ENCODE measurements around the gene PIEZO2. TPM values are rescaled to one million over a fixed set of nuclear protein-coding genes. Genes with fewer than 3 reads are reported as not detected.

PIEZO2 gene
- polyA plus RNA-seq, 1 experiment: 4.6 TPM

DNA sequence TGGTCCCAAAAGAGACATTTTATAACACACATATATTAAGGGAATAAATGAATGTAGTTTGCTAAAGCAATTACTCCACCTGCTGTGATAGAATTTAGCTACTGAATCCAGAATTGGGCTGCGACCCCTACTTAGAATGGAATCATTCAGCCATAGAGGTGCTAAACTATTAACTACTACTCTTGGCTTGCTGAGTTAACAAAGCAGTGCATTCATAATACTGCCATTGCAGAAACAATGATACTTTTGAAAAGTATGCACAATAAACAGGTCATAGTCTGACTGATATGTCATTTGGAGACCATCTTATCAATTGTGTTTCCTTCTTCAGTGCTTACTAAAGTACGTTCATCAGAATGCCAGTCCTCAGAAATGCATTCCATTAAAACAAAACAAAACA is 273.6 kb downstream of the PIEZO2 start:
- no peak overlapping the region for H3K4me3 ChIP-seq (ENCODE audit: low read depth, low read length)
- TF ChIP-seq, protein P1, sequence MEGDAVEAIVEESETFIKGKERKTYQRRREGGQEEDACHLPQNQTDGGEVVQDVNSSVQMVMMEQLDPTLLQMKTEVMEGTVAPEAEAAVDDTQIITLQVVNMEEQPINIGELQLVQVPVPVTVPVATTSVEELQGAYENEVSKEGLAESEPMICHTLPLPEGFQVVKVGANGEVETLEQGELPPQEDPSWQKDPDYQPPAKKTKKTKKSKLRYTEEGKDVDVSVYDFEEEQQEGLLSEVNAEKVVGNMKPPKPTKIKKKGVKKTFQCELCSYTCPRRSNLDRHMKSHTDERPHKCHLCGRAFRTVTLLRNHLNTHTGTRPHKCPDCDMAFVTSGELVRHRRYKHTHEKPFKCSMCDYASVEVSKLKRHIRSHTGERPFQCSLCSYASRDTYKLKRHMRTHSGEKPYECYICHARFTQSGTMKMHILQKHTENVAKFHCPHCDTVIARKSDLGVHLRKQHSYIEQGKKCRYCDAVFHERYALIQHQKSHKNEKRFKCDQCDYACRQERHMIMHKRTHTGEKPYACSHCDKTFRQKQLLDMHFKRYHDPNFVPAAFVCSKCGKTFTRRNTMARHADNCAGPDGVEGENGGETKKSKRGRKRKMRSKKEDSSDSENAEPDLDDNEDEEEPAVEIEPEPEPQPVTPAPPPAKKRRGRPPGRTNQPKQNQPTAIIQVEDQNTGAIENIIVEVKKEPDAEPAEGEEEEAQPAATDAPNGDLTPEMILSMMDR (IDR thresholded peaks at IDR 0.05; ENCODE audit: insufficient read depth, low read depth, low read length): no peak
- no peak for DNase-seq (ENCODE audit: low read depth)
- peaks cover 3% of the 10 kb centered on the region; the same call in 1 of the 2 replicates for H3K27me3 ChIP-seq (ENCODE audit: control insufficient read depth, insufficient read depth, low read length)
- ChIA-PET POLR2A (no interaction called here), CTCF (interaction anchor here (1.7 kb wide), 1 partner anchor 270 kb away, joined by 4 read pairs; no protein-coding TSS in a partner anchor)
- no peaks in the 10 kb centered on the region for H3K36me3 ChIP-seq (ENCODE audit: control insufficient read depth, insufficient read depth, low read length)

DNA sequence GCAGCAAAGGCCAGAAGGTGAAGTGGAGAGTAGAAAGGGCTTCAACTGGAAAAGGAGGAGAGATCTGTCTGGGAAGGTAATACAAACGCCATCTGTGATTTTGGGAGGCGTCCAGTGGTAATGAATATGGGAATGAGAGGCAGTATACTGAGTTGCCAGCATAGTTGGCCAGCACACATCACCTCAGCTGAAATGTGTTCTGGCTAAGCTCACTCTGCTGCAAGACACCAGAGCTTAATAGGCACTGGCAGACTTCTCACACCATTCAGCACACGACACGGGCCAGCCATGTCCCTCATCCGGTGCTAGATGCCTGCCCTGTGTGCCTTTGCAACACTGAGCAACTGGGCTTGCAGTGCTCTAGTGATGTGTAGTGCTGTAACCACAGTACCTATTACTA is 277.1 kb downstream of the PIEZO2 start:
- CTCF ChIA-PET: no interaction called here
- no peak for DNase-seq (ENCODE audit: low read depth)
- POLR2A ChIA-PET: no interaction called here

DNA sequence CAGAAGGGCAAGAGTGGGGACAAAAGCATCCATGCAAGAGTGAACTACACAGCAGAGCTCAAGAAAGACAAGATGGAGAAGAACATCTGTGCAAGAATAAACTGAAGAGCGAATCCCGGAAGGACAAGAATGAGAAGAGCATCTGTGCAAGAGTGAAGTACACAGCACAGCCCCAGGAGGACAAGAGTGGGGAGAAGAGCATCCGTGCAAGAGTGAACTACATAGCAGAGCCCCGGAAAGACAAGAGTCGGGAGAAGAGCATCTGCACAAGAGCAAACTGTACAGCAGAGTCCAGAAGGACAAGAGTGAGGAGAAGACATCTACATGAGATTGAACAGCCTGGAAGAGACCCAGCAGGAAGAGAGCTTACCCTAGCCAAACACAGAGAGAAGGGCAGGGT is 284.6 kb downstream of the PIEZO2 start:
- H3K36me3 ChIP-seq (ENCODE audit: control insufficient read depth, insufficient read depth, low read length): no peaks in the 10 kb centered on the region
- TF ChIP-seq, protein P1 (IDR thresholded peaks at IDR 0.05; ENCODE audit: insufficient read depth, low read depth, low read length): no peak
- ChIA-PET CTCF (interaction anchor here (1.2 kb wide), 1 partner anchor 9 kb away, joined by 3 read pairs; no protein-coding TSS in a partner anchor), POLR2A (no interaction called here)
- no peak overlapping the region for H3K4me3 ChIP-seq (ENCODE audit: low read depth, low read length)
- 0 out of 2 replicates have a peak, but pooled peaks cover 3% of the 10 kb centered on the region for H3K27me3 ChIP-seq (ENCODE audit: control insufficient read depth, insufficient read depth, low read length)
- DNase-seq (ENCODE audit: low read depth): no peak

More for the DNA sequence above, 277.1 kb downstream of the PIEZO2 start:
- Histone ChIP-seq H3K36me3 (ENCODE audit: control insufficient read depth, insufficient read depth, low read length) (no peaks in the 10 kb centered on the region), H3K4me3 (ENCODE audit: low read depth, low read length) (no peak overlapping the region), H3K27me3 (ENCODE audit: control insufficient read depth, insufficient read depth, low read length) (peaks cover 3% of the 10 kb centered on the region; the same call in 1 of the 2 replicates)
- TF ChIP-seq, protein P1 (IDR thresholded peaks at IDR 0.05; ENCODE audit: insufficient read depth, low read depth, low read length): no peak

DNA sequence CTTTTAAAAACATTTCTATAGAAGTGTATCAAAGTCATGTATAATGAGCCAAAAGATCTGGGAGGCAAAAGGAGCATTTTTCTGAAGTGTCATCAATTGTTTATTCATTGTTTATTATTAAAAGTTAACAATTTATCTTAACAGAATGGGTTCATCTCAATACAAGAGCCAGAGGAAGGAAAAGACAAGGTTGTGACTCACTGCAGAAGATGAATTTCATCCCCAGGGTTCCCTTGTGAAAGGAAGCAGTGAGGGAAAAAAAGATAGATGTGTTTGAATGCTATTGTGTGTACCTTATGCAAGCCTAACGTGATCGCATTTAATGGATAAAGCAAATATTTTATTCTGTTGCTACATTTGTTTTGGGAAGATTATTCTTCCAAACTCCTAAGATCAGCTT is 286.3 kb downstream of the PIEZO2 start:
- ChIA-PET CTCF (interaction anchor here (0.9 kb wide), 1 partner anchor 17 kb away, joined by 3 read pairs; no protein-coding TSS in a partner anchor), POLR2A (no interaction called here)

DNA sequence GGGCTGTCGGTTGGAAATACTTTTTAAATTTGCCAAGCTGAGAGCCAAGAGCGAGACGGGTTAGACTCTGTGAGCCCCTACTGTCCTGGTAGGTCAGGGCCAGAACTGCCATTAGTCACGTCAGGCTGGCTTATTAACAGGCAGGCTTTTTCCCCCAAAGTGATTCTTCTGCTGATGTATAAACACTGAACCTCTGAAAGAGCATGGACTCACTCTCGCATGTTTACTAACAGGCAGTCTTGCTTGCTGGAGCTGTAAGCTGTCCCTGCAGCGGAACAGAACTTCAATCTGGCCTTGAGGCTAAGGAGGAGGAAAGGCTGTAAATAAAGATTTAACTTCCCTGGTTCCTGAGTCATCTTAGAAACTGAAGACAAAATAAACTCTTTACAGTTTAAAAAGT is 288.4 kb downstream of the PIEZO2 start:
- CTCF ChIA-PET: interaction anchor here (1.4 to 1.5 kb wide), 2 partner anchors 9 to 692 kb away, joined by 4 to 7 read pairs; no protein-coding TSS in a partner anchor
- no peak for DNase-seq (ENCODE audit: low read depth)
- POLR2A ChIA-PET: no interaction called here
- Histone ChIP-seq H3K27me3 (ENCODE audit: control insufficient read depth, insufficient read depth, low read length) (0 out of 2 replicates have a peak, but pooled peaks cover 3% of the 10 kb centered on the region), H3K4me3 (ENCODE audit: low read depth, low read length) (no peak overlapping the region), H3K36me3 (ENCODE audit: control insufficient read depth, insufficient read depth, low read length) (no peaks in the 10 kb centered on the region)
- TF ChIP-seq, protein P1 (IDR thresholded peaks at IDR 0.05; ENCODE audit: insufficient read depth, low read depth, low read length): no peak

More for the DNA sequence above, 286.3 kb downstream of the PIEZO2 start:
- TF ChIP-seq, protein P1 (IDR thresholded peaks at IDR 0.05; ENCODE audit: insufficient read depth, low read depth, low read length): no peak
- no peaks in the 10 kb centered on the region for H3K36me3 ChIP-seq (ENCODE audit: control insufficient read depth, insufficient read depth, low read length)
- 0 out of 2 replicates have a peak, but pooled peaks cover 3% of the 10 kb centered on the region for H3K27me3 ChIP-seq (ENCODE audit: control insufficient read depth, insufficient read depth, low read length)
- no peak for DNase-seq (ENCODE audit: low read depth)
- H3K4me3 ChIP-seq (ENCODE audit: low read depth, low read length): no peak overlapping the region

Measured in BJ (cell line).